Measurements from ENCODE around the gene TOP2A.

The TOP2A gene

DNA sequence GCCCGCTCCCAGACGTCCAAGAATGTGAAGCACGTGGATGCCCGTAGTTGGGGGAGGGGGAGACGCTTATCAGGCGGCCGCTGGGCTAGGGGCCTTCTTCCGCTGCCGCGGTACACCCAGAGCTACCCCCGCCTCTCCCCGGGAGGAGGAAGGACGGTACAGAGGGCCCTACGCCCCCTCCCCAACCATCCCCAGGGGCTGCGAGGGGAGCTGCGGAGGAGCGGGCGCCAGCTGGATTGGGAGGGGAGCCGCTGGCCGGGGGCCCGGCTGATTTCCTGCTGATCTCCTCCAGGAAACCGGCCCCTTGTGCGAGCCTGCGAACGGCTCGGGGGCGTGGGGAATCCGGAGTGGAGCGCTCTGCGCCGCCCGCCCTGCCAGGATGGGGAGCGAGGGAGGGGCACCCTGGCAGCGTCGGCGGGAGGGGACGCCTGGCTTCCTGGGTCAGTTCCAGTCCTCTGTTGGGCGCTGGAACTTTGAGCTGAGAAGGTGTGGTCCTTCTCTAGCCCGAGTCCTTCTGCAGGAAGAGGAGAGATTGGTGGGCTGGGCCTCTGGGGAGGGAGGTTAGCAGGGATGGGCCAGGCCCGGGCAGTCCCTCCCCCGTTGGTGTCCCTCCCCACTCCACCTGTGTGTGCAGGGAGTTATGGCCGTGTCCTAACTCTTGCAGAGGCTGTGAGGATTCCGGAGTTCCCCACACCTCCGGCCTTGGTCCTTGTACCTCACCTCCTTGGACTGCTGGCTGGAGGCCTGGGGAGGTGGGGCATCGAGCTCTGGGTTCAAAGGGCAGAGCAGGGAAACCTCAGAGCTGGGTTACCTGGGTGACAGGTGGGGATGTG is 72.3 kb downstream of the TOP2A start:
- Histone ChIP-seq H2BK120ac (ENCODE audit: low read depth, low read length) (peak overlapping the region; percentile 86), H3K4me3 (ENCODE audit: insufficient read depth in 1 of 2, low read depth in 1 of 2, low read length in 2 of 2) (peak overlapping the region; percentile 58 to 90), H2BK5ac (ENCODE audit: low read depth, low read length, poor library complexity, severe bottlenecking) (peak overlapping the region; percentile 47), H3K27ac (ENCODE audit: low read length, poor library complexity, severe bottlenecking) (peak overlapping the region; percentile 64), H2AFZ (ENCODE audit: low read depth, low read length) (no peak overlapping the region), H3K27me3 (ENCODE audit: control insufficient read depth in 1 of 2, insufficient read depth in 1 of 2, low read length in 2 of 2) (no peaks in the 10 kb centered on the region), H3K9ac (ENCODE audit: low read length) (peak overlapping the region; percentile 93), H4K91ac (ENCODE audit: low read length) (peak overlapping the region; percentile 94), H3K36me3 (ENCODE audit: control insufficient read depth in 1 of 2, insufficient read depth in 2 of 2, low read depth in 1 of 2, low read length in 2 of 2) (peaks cover 21 to 35% of the 10 kb centered on the region in 2 experiments), H2BK12ac (ENCODE audit: low read length in 2 of 2) (peak overlapping the region; percentile 54 to 70), H3K23ac (ENCODE audit: low read length in 2 of 2) (peak overlapping the region in 1 of 2 experiments; percentile 47), H2AK5ac (ENCODE audit: low read length, severe bottlenecking) (peak overlapping the region; percentile 24), H2BK15ac (ENCODE audit: low read depth, poor library complexity, severe bottlenecking) (peak overlapping the region; percentile 94), H3K79me1 (replicated peaks; ENCODE audit: low read length, poor library complexity, severe bottlenecking) (peaks cover 45% of the 10 kb centered on the region), H3K18ac (ENCODE audit: low read depth in 1 of 2, low read length in 2 of 2) (peak overlapping the region; percentile 85 to 87), H3K4me2 (ENCODE audit: low read length, poor library complexity, severe bottlenecking) (peak overlapping the region; percentile 82), H4K8ac (ENCODE audit: low read length) (peak overlapping the region; percentile 87), H3K14ac (ENCODE audit: low read length in 2 of 2) (no peak overlapping the region), H3K4ac (ENCODE audit: low read depth in 1 of 2, low read length in 2 of 2) (peak overlapping the region; percentile 10 to 76), H3K9me3 (ENCODE audit: control insufficient read depth, low read length) (no peaks in the 10 kb centered on the region), H3K4me1 (ENCODE audit: control insufficient read depth, insufficient read depth, low read depth, low read length) (peaks cover 70% of the 10 kb centered on the region)
- 2% methylated on average over 31 of the region's 45 CpGs for WGBS
- DNase-seq: peak; percentile 55

DNA sequence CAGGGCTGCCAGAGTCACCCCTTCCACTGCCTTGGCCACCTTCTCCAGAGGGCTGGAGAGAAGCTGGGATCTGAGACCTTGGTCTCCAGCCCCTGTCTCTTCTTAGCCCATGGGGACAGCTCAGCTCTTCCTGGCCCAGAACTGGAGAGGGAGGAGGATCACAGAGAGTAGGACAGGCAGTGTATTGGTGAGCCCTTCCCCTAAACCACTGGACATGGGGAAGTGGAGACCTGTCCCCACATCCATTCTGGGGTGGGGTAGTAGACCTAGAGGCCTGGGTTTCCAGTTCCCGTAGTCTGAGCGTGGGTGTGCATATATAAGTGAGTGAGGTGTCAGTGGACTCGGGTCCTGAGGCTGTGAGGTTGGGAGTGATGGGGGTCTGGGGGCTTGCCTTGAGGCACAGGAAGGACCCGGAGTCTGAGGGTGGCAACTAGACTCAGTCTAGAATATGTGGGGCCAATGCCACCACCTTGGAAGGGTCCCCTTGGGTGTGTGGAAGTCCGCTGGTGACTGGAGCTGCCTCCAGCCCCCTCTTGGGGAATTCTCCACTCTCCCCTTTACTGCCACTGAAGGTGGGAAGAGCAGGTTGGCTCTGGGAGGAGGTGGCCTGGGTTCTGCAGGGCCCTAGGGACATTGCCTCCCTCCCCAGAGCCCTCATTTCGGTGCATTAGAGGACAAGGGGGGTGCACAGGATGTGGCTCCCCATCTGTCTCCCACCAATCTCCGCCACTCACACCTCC is 73.1 kb downstream of the TOP2A start:
- Histone ChIP-seq H3K4me3 (ENCODE audit: insufficient read depth in 1 of 2, low read depth in 1 of 2, low read length in 2 of 2) (peak overlapping the region in 1 of 2 experiments; percentile 90), H4K91ac (ENCODE audit: low read length) (peak overlapping the region; percentile 94), H3K9me3 (ENCODE audit: control insufficient read depth, low read length) (no peaks in the 10 kb centered on the region), H3K27me3 (ENCODE audit: control insufficient read depth in 1 of 2, insufficient read depth in 1 of 2, low read length in 2 of 2) (no peaks in the 10 kb centered on the region), H3K18ac (ENCODE audit: low read depth in 1 of 2, low read length in 2 of 2) (peak overlapping the region; percentile 85 to 87), H3K4me1 (ENCODE audit: control insufficient read depth, insufficient read depth, low read depth, low read length) (peaks cover 65% of the 10 kb centered on the region), H3K79me1 (replicated peaks; ENCODE audit: low read length, poor library complexity, severe bottlenecking) (peaks cover 44% of the 10 kb centered on the region), H2BK12ac (ENCODE audit: low read length in 2 of 2) (peak overlapping the region; percentile 38 to 70), H3K9ac (ENCODE audit: low read length) (peak overlapping the region; percentile 93), H2BK15ac (ENCODE audit: low read depth, poor library complexity, severe bottlenecking) (peak overlapping the region; percentile 94), H3K4me2 (ENCODE audit: low read length, poor library complexity, severe bottlenecking) (peak overlapping the region; percentile 82), H3K36me3 (ENCODE audit: control insufficient read depth in 1 of 2, insufficient read depth in 2 of 2, low read depth in 1 of 2, low read length in 2 of 2) (peaks cover 22 to 30% of the 10 kb centered on the region in 2 experiments), H3K27ac (ENCODE audit: low read length, poor library complexity, severe bottlenecking) (peak overlapping the region; percentile 58), H3K14ac (ENCODE audit: low read length in 2 of 2) (peak overlapping the region in 1 of 2 experiments; percentile 85), H2AK5ac (ENCODE audit: low read length, severe bottlenecking) (peak overlapping the region; percentile 84), H2BK120ac (ENCODE audit: low read depth, low read length) (no peak overlapping the region), H2AFZ (ENCODE audit: low read depth, low read length) (no peak overlapping the region), H3K4ac (ENCODE audit: low read depth in 1 of 2, low read length in 2 of 2) (peak overlapping the region; percentile 67 to 76), H4K8ac (ENCODE audit: low read length) (peak overlapping the region; percentile 46), H3K23ac (ENCODE audit: low read length in 2 of 2) (peak overlapping the region in 1 of 2 experiments; percentile 47), H2BK5ac (ENCODE audit: low read depth, low read length, poor library complexity, severe bottlenecking) (peak overlapping the region; percentile 40)
- WGBS: 64% methylated on average over 4 of the region's 7 CpGs
- DNase-seq: no peak

DNA sequence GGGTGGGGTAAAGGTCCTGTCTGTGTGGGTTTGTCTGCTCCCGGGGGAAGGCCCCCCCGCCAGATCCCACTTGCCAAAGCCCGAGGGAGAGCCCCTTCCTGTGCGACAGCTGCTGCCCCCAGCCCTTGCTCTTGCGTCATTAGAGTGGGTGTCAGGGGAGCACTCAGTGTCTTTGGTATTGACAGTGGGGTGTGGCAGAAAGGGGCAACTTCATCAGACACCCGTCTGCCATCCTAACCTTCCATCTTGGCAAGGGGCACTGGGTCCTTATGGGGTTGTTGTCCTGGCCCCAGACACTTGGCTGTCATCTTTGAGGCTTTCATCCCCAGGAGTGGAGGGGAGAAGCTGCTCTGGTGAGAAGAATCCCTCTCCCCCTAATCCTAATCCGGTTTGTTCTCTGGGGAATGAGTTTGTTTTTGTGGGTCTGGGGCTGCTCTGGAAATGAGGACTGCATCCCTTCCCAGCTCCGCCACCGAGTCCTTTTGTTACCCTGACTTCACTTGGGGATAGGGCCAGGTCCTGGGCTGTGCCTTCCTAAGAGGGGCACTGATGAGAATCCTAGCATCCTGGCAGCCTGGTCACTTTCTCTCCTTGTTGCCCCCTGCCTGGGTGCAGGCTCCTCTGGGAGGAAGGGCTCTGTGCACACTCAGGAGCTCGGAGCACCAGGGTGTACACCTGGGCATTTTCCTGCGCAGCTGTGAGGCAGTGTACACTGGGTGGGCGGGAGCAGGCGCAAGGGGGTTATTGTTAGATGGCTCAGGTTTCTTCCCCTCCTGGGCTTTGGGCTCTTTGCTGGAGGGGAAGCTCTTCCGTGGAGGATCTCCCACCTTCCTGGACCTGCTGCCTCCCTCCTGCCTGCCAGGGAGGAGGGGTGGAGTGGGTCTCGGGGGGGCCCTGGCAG is 74.2 kb downstream of the TOP2A start:
- Histone ChIP-seq H3K4ac (ENCODE audit: low read depth in 1 of 2, low read length in 2 of 2) (peak overlapping the region in 1 of 2 experiments; percentile 40), H2BK5ac (ENCODE audit: low read depth, low read length, poor library complexity, severe bottlenecking) (no peak overlapping the region), H2BK120ac (ENCODE audit: low read depth, low read length) (peak overlapping the region; percentile 4), H3K27ac (ENCODE audit: low read length, poor library complexity, severe bottlenecking) (no peak overlapping the region), H3K36me3 (ENCODE audit: control insufficient read depth in 1 of 2, insufficient read depth in 2 of 2, low read depth in 1 of 2, low read length in 2 of 2) (peaks cover 13 to 24% of the 10 kb centered on the region in 2 experiments), H3K4me2 (ENCODE audit: low read length, poor library complexity, severe bottlenecking) (peak overlapping the region; percentile 86), H2AK5ac (ENCODE audit: low read length, severe bottlenecking) (peak overlapping the region; percentile 42), H4K91ac (ENCODE audit: low read length) (peak overlapping the region; percentile 5), H2BK15ac (ENCODE audit: low read depth, poor library complexity, severe bottlenecking) (peak overlapping the region; percentile 55), H3K9ac (ENCODE audit: low read length) (peak overlapping the region; percentile 93), H2BK12ac (ENCODE audit: low read length in 2 of 2) (peak overlapping the region in 1 of 2 experiments; percentile 57), H3K27me3 (ENCODE audit: control insufficient read depth in 1 of 2, insufficient read depth in 1 of 2, low read length in 2 of 2) (no peaks in the 10 kb centered on the region), H3K4me3 (ENCODE audit: insufficient read depth in 1 of 2, low read depth in 1 of 2, low read length in 2 of 2) (peak overlapping the region; percentile 37 to 90), H3K14ac (ENCODE audit: low read length in 2 of 2) (no peak overlapping the region), H3K18ac (ENCODE audit: low read depth in 1 of 2, low read length in 2 of 2) (peak overlapping the region in 1 of 2 experiments; percentile 85), H4K8ac (ENCODE audit: low read length) (no peak overlapping the region), H3K9me3 (ENCODE audit: control insufficient read depth, low read length) (no peaks in the 10 kb centered on the region), H3K23ac (ENCODE audit: low read length in 2 of 2) (peak overlapping the region in 1 of 2 experiments; percentile 78), H3K4me1 (ENCODE audit: control insufficient read depth, insufficient read depth, low read depth, low read length) (peaks cover 62% of the 10 kb centered on the region), H2AFZ (ENCODE audit: low read depth, low read length) (no peak overlapping the region), H3K79me1 (replicated peaks; ENCODE audit: low read length, poor library complexity, severe bottlenecking) (peaks cover 38% of the 10 kb centered on the region)
- DNase-seq: no peak
- 52% methylated on average over 9 of the region's 15 CpGs for WGBS
